Heart right ventricle (tissue), 16 donors: ENCODE results near the gene TNP1. TPM values are rescaled to one million over a fixed set of nuclear protein-coding genes. Genes with fewer than 3 reads are reported as not detected.

Experiments
- ATAC-seq, 8 donors: fragments of 200-7000 bp; cut with Tn5 transposase; one replicate each; pipeline ENCODE4 v1.9.1; 2020; ENCODE audit warnings: mild to moderate bottlenecking in 8 of 8, moderate library complexity in 8 of 8, moderate number of reproducible peaks in 1 of 8
- DNase-seq, 2 donors: peaks; one replicate each; pipeline ENCODE4 v3.0.0-alpha.2; 2020
- H3K27ac ChIP-seq, 10 donors: fragments of 200-600 bp; sonication (generic) in 2 of 10; one replicate each; pipeline versions ENCODE4 v1.5.0 to v1.8.0; 2020 to 2022; ENCODE audit warnings: mild to moderate bottlenecking in 3 of 10
- H3K27me3 ChIP-seq, 7 donors: fragments of 200-600 bp; one replicate each; pipeline ENCODE4 v1.8.0; 2021 to 2022; ENCODE audit warnings: mild to moderate bottlenecking in 2 of 7
- H3K36me3 ChIP-seq, 9 donors: fragments of 200-600 bp; sonication (generic) in 1 of 9; one replicate each; pipeline versions ENCODE4 v1.5.0 to v1.8.0; 2020 to 2022; ENCODE audit warnings: mild to moderate bottlenecking in 2 of 9
- H3K4me1 ChIP-seq, 9 donors: fragments of 200-600 bp; sonication (generic) in 1 of 9; one replicate each; pipeline versions ENCODE4 v1.5.0 to v1.8.0; 2020 to 2022; ENCODE audit warnings: mild to moderate bottlenecking in 4 of 9
- H3K4me3 ChIP-seq, 10 donors: fragments of 200-600 bp; sonication (generic) in 2 of 10; one replicate each; pipeline versions ENCODE4 v1.5.0 to v1.8.0; 2020 to 2022; ENCODE audit warnings: mild to moderate bottlenecking in 7 of 10, moderate library complexity in 2 of 10
- H3K9me3 ChIP-seq, 11 donors: fragments of 200-600 bp in 10 of 11; sonication (generic) in 2 of 11; one replicate each; pipeline versions ENCODE4 v1.5.0 to v1.8.0; 2013 to 2022; ENCODE audit warnings: mild to moderate bottlenecking in 2 of 11, control low read depth in 1 of 11, moderate library complexity in 1 of 11
- CTCF ChIP-seq, 9 donors: fragments of 200-600 bp; sonication (generic) in 2 of 9; IDR thresholded peaks; one replicate each; pipeline versions ENCODE4 v1.5.0 to v1.8.0; 2021 to 2022; ENCODE audit warnings: antibody characterized with exemption in 9 of 9, mild to moderate bottlenecking in 5 of 9, moderate library complexity in 1 of 9
- WGBS, 2 donors: extraction: QIAGEN DNeasy Blood & Tissue Kit; methylation state at CpG; one replicate each; pipeline ENCODE4 v1.1.7; 2013; ENCODE audit warnings: inconsistent platforms in 1 of 2; 5-methylcytosine and 5-hydroxymethylcytosine counted together
- intact Hi-C, 10 donors: fragments of 100-400 bp; cut with DNase I; formaldehyde crosslinking; loops; one replicate each; pipeline versions ENCODE4 v1.11.1 to v1.14.2; 2022
- polyA plus RNA-seq, 2 donors: library from polyadenylated mRNA; stranded (reverse); fragments of 200-250 nt; gene quantifications; one replicate each; pipeline ENCODE4 v1.2.3, GENCODE V29; 2013
- total RNA-seq, 10 donors: library from RNA; stranded (reverse); fragmentation: NEBNext Ultra II Directional in 3 of 10; extraction: Animal tissue kit (Norgen Biotek cat#: 25700) in 3 of 10; gene quantifications; one replicate each; pipeline versions ENCODE4 v1.2.1 to v1.2.4, GENCODE V29; 2021 to 2023
- donor health status: Arrhythmogenic right ventricular cardiomyopathy.
- donor health status: ischemic (EF 13 %, LVEDD 7.1; RV severe dilation, severe dysfunction).
- donor health status: healthy with polysubstance abuse.
- donor health status: DM: no; HTN: yes; CAD: no.
- donor health status: DM: no; HTN: no; CAD: no.
- donor health status: ischemic (EF 25% LVEDD 6.9; RV normal size, moderate dysfunction).
- donor health status: ischemic (EF 25% LVEDD 5.7; RV mildly dilated, moderate dysfunction).
- donor health status: healthy.
- donor health status: DM: yes; HTN: yes; CAD: no.
- donor health status: Ischemic cardiomyopathy.
- donor health status: ischemic (EF 35%, LVEDD 5.7; RV mildly dilated, moderate dysfunction).
- donor health status: nonischemic (EF 11% LVEDD 7.7; RV severe dilation, severe dysfunction).
- donor health status: DM: yes; HTN: yes; CAD: no.
- donor health status: PGD.
- donor health status: ischemic (EF 29% LVEDD 5.4; RV normal size, mild dysfunction).
- donor health status: nonischemic (EF 23%, LVEDD 6.1; RV moderate dilation, normal function).

Gene TNP1
- total and polyA plus RNA-seq, 12 donors, result not detected

GRCh38 chr2:216897561-216898203 is 37.8 kb upstream of the TNP1 start:
- no peaks in the 10 kb centered on the region for H3K27me3 ChIP-seq
- WGBS, 2 donors, result 85 to 93% methylated on average over 2 of the region's 2 CpGs
- H3K36me3 ChIP-seq, result no peaks in the 10 kb centered on the region
- no peak overlapping the region for H3K4me3 ChIP-seq
- H3K4me1 ChIP-seq, result no peaks in the 10 kb centered on the region
- intact Hi-C loops, result no loop called here
- no peak for TF ChIP-seq CTCF (IDR thresholded peaks at IDR 0.05)
- ATAC-seq (no peak), DNase-seq (no peak)
- H3K27ac ChIP-seq, result no peak overlapping the region
- peaks cover 0 to 17% (median 3%) of the 10 kb centered on the region in 11 donors for H3K9me3 ChIP-seq

- Histone ChIP-seq H3K36me3 (no peaks in the 10 kb centered on the region), H3K4me3 (no peak overlapping the region), H3K9me3 (peaks cover 0 to 8% (median 0%) of the 10 kb centered on the region in 11 donors), H3K4me1 (peaks cover 0 to 12% (median 0%) of the 10 kb centered on the region in 9 donors), H3K27me3 (no peaks in the 10 kb centered on the region), H3K27ac (peak overlapping the region in 1 of 10 donors; percentile 12)
- ATAC-seq (no peak), DNase-seq (no peak)
- 97 to 99% methylated on average over 2 of the region's 2 CpGs for WGBS, 2 donors
- intact Hi-C loops, result no loop called here
- no peak for TF ChIP-seq CTCF (IDR thresholded peaks at IDR 0.05)
These were observed 30.3 kb upstream of the TNP1 start for GRCh38 chr2:216890138-216890537.

GRCh38 chr2:216888887-216889622 is 29.2 kb upstream of the TNP1 start:
- Histone ChIP-seq H3K4me1 (peaks cover 0 to 18% (median 4%) of the 10 kb centered on the region in 9 donors), H3K27ac (peak overlapping the region in 3 of 10 donors; percentile 7 to 52 (median 34)), H3K27me3 (no peaks in the 10 kb centered on the region), H3K36me3 (no peaks in the 10 kb centered on the region), H3K4me3 (no peak overlapping the region), H3K9me3 (peaks cover 0 to 8% (median 0%) of the 10 kb centered on the region in 11 donors)
- no peak for TF ChIP-seq CTCF (IDR thresholded peaks at IDR 0.05)
- DNase-seq (peak; percentile 32 to 36), ATAC-seq (peak; percentile 35 to 87 (median 62))
- WGBS, 2 donors, result 70 to 72% methylated on average over 8 of the region's 8 CpGs
- intact Hi-C loops, result no loop called here

- TF ChIP-seq CTCF (IDR thresholded peaks at IDR 0.05), result no peak
- Histone ChIP-seq H3K27me3 (no peaks in the 10 kb centered on the region), H3K9me3 (peaks cover 0 to 8% (median 0%) of the 10 kb centered on the region in 11 donors), H3K4me1 (peaks cover 0 to 22% (median 9%) of the 10 kb centered on the region in 9 donors), H3K27ac (no peak overlapping the region), H3K4me3 (no peak overlapping the region), H3K36me3 (no peaks in the 10 kb centered on the region)
- DNase-seq (no peak), ATAC-seq (no peak)
- intact Hi-C loops, result no loop called here
- 91 to 94% methylated on average over 5 of the region's 5 CpGs for WGBS, 2 donors
These were observed 28.2 kb upstream of the TNP1 start for GRCh38 chr2:216888081-216888480.
